ENCODE data around the gene MPND.
"Not testable (repeated sequence)": the region's sequence is repeated elsewhere in the genome, so short reads cannot be mapped to it uniquely, and the experiment has no call there.

MPND gene

GRCh38 chr19:4342314-4342614, 1.1 kb upstream of the MPND start:
- Histone ChIP-seq H3K27me3 (ENCODE audit: control insufficient read depth, insufficient read depth, low read length) (no peaks in the 10 kb centered on the region), H3K9ac (ENCODE audit: low read length) (peak overlapping the region; percentile 83), H3K36me3 (ENCODE audit: control insufficient read depth, insufficient read depth, low read length) (no peaks in the 10 kb centered on the region), H3K9me3 (ENCODE audit: control insufficient read depth, low read length) (no peaks in the 10 kb centered on the region), H3K4me1 (ENCODE audit: control insufficient read depth, insufficient read depth, low read length) (peaks cover 24% of the 10 kb centered on the region), H3K4me3 (ENCODE audit: low read length) (peak overlapping the region; percentile 83)

GRCh38 chr19:4342615-4343369, 570 bp upstream of the MPND start:
- Histone ChIP-seq H3K9me3 (ENCODE audit: control insufficient read depth, low read length) (no peaks in the 10 kb centered on the region), H3K9ac (ENCODE audit: low read length) (peak overlapping the region; percentile 83), H3K36me3 (ENCODE audit: control insufficient read depth, insufficient read depth, low read length) (no peaks in the 10 kb centered on the region), H3K4me1 (ENCODE audit: control insufficient read depth, insufficient read depth, low read length) (peaks cover 22% of the 10 kb centered on the region), H3K4me3 (ENCODE audit: low read length) (peak overlapping the region; percentile 99), H3K27me3 (ENCODE audit: control insufficient read depth, insufficient read depth, low read length) (no peaks in the 10 kb centered on the region)

GRCh38 chr19:4345342-4346019, 2.1 kb downstream of the MPND start:
- no peaks in the 10 kb centered on the region for H3K27me3 ChIP-seq (ENCODE audit: control insufficient read depth, insufficient read depth, low read length)
- no peak overlapping the region for H3K9ac ChIP-seq (ENCODE audit: low read length)
- no peaks in the 10 kb centered on the region for H3K36me3 ChIP-seq (ENCODE audit: control insufficient read depth, insufficient read depth, low read length)
- H3K9me3 ChIP-seq (ENCODE audit: control insufficient read depth, low read length): no peaks in the 10 kb centered on the region
- peaks cover 8% of the 10 kb centered on the region for H3K4me1 ChIP-seq (ENCODE audit: control insufficient read depth, insufficient read depth, low read length)
- H3K4me3 ChIP-seq (ENCODE audit: low read length): no peak overlapping the region

GRCh38 chr19:4346020-4346383, 2.6 kb downstream of the MPND start:
- H3K9me3 ChIP-seq (ENCODE audit: control insufficient read depth, low read length): no peaks in the 10 kb centered on the region
- no peak overlapping the region for H3K4me3 ChIP-seq (ENCODE audit: low read length)
- no peak overlapping the region for H3K9ac ChIP-seq (ENCODE audit: low read length)
- H3K27me3 ChIP-seq (ENCODE audit: control insufficient read depth, insufficient read depth, low read length): no peaks in the 10 kb centered on the region
- H3K36me3 ChIP-seq (ENCODE audit: control insufficient read depth, insufficient read depth, low read length): no peaks in the 10 kb centered on the region
- H3K4me1 ChIP-seq (ENCODE audit: control insufficient read depth, insufficient read depth, low read length): peaks cover 8% of the 10 kb centered on the region

- no peak overlapping the region for H3K9ac ChIP-seq (ENCODE audit: low read length)
- no peaks in the 10 kb centered on the region for H3K36me3 ChIP-seq (ENCODE audit: control insufficient read depth, insufficient read depth, low read length)
- H3K27me3 ChIP-seq (ENCODE audit: control insufficient read depth, insufficient read depth, low read length): no peaks in the 10 kb centered on the region
- no peak overlapping the region for H3K4me3 ChIP-seq (ENCODE audit: low read length)
- no peaks in the 10 kb centered on the region for H3K9me3 ChIP-seq (ENCODE audit: control insufficient read depth, low read length)
- peaks cover 8% of the 10 kb centered on the region for H3K4me1 ChIP-seq (ENCODE audit: control insufficient read depth, insufficient read depth, low read length)
These were observed 4.2 kb downstream of the MPND start for GRCh38 chr19:4347521-4347920.

GRCh38 chr19:4349225-4349624, 5.9 kb downstream of the MPND start:
- not testable (repeated sequence) for H3K36me3 ChIP-seq (ENCODE audit: control insufficient read depth, insufficient read depth, low read length); H3K9ac ChIP-seq (ENCODE audit: low read length); H3K9me3 ChIP-seq (ENCODE audit: control insufficient read depth, low read length); H3K27me3 ChIP-seq (ENCODE audit: control insufficient read depth, insufficient read depth, low read length); H3K4me1 ChIP-seq (ENCODE audit: control insufficient read depth, insufficient read depth, low read length); H3K4me3 ChIP-seq (ENCODE audit: low read length)

- no peaks in the 10 kb centered on the region for H3K27me3 ChIP-seq (ENCODE audit: control insufficient read depth, insufficient read depth, low read length)
- no peaks in the 10 kb centered on the region for H3K9me3 ChIP-seq (ENCODE audit: control insufficient read depth, low read length)
- H3K4me3 ChIP-seq (ENCODE audit: low read length): no peak overlapping the region
- H3K9ac ChIP-seq (ENCODE audit: low read length): no peak overlapping the region
- no peaks in the 10 kb centered on the region for H3K36me3 ChIP-seq (ENCODE audit: control insufficient read depth, insufficient read depth, low read length)
- H3K4me1 ChIP-seq (ENCODE audit: control insufficient read depth, insufficient read depth, low read length): peaks cover 3% of the 10 kb centered on the region
These were observed 6.7 kb downstream of the MPND start for GRCh38 chr19:4350111-4350510.

- Histone ChIP-seq H3K4me3 (ENCODE audit: low read length) (no peak overlapping the region), H3K9me3 (ENCODE audit: control insufficient read depth, low read length) (no peaks in the 10 kb centered on the region), H3K4me1 (ENCODE audit: control insufficient read depth, insufficient read depth, low read length) (no peaks in the 10 kb centered on the region), H3K27me3 (ENCODE audit: control insufficient read depth, insufficient read depth, low read length) (no peaks in the 10 kb centered on the region), H3K36me3 (ENCODE audit: control insufficient read depth, insufficient read depth, low read length) (no peaks in the 10 kb centered on the region), H3K9ac (ENCODE audit: low read length) (no peak overlapping the region)
These were observed 7.4 kb downstream of the MPND start for GRCh38 chr19:4350726-4351125.

GRCh38 chr19:4352701-4353121, 9.3 kb downstream of the MPND start:
- H3K9me3 ChIP-seq (ENCODE audit: control insufficient read depth, low read length): no peaks in the 10 kb centered on the region
- H3K36me3 ChIP-seq (ENCODE audit: control insufficient read depth, insufficient read depth, low read length): no peaks in the 10 kb centered on the region
- no peaks in the 10 kb centered on the region for H3K4me1 ChIP-seq (ENCODE audit: control insufficient read depth, insufficient read depth, low read length)
- H3K4me3 ChIP-seq (ENCODE audit: low read length): no peak overlapping the region
- H3K9ac ChIP-seq (ENCODE audit: low read length): no peak overlapping the region
- no peaks in the 10 kb centered on the region for H3K27me3 ChIP-seq (ENCODE audit: control insufficient read depth, insufficient read depth, low read length)

GRCh38 chr19:4354282-4354681, 10.9 kb downstream of the MPND start:
- Histone ChIP-seq H3K9ac (ENCODE audit: low read length) (no peak overlapping the region), H3K9me3 (ENCODE audit: control insufficient read depth, low read length) (no peaks in the 10 kb centered on the region), H3K27me3 (ENCODE audit: control insufficient read depth, insufficient read depth, low read length) (no peaks in the 10 kb centered on the region), H3K4me3 (ENCODE audit: low read length) (no peak overlapping the region), H3K4me1 (ENCODE audit: control insufficient read depth, insufficient read depth, low read length) (no peaks in the 10 kb centered on the region), H3K36me3 (ENCODE audit: control insufficient read depth, insufficient read depth, low read length) (no peaks in the 10 kb centered on the region)

GRCh38 chr19:4354897-4355296, 11.5 kb downstream of the MPND start:
- Histone ChIP-seq H3K27me3 (ENCODE audit: control insufficient read depth, insufficient read depth, low read length) (no peaks in the 10 kb centered on the region), H3K9ac (ENCODE audit: low read length) (no peak overlapping the region), H3K4me1 (ENCODE audit: control insufficient read depth, insufficient read depth, low read length) (no peaks in the 10 kb centered on the region), H3K9me3 (ENCODE audit: control insufficient read depth, low read length) (no peaks in the 10 kb centered on the region), H3K4me3 (ENCODE audit: low read length) (no peak overlapping the region), H3K36me3 (ENCODE audit: control insufficient read depth, insufficient read depth, low read length) (no peaks in the 10 kb centered on the region)

GRCh38 chr19:4357095-4357797, 13.9 kb downstream of the MPND start:
- Histone ChIP-seq H3K36me3 (ENCODE audit: control insufficient read depth, insufficient read depth, low read length) (no peaks in the 10 kb centered on the region), H3K4me3 (ENCODE audit: low read length) (no peak overlapping the region), H3K9me3 (ENCODE audit: control insufficient read depth, low read length) (no peaks in the 10 kb centered on the region), H3K4me1 (ENCODE audit: control insufficient read depth, insufficient read depth, low read length) (no peaks in the 10 kb centered on the region), H3K9ac (ENCODE audit: low read length) (no peak overlapping the region), H3K27me3 (ENCODE audit: control insufficient read depth, insufficient read depth, low read length) (no peaks in the 10 kb centered on the region)
